ENCODE results near the gene ADARB2.
"Not testable (repeated sequence)": the region's sequence is repeated elsewhere in the genome, so short reads cannot be mapped to it uniquely, and the experiment has no call there.

Gene ADARB2

GRCh38 chr10:1399431-1400100 is 337.8 kb downstream of the ADARB2 start:
- H3K4me3 ChIP-seq (ENCODE audit: control insufficient read depth, low read depth, low read length), result no peak overlapping the region
- no peak for DNase-seq (ENCODE audit: low read depth)
- no peak for TF ChIP-seq CTCF (IDR thresholded peaks at IDR 0.05; ENCODE audit: control insufficient read depth, insufficient read depth, low read depth, low read length, missing control alignments)

DNA sequence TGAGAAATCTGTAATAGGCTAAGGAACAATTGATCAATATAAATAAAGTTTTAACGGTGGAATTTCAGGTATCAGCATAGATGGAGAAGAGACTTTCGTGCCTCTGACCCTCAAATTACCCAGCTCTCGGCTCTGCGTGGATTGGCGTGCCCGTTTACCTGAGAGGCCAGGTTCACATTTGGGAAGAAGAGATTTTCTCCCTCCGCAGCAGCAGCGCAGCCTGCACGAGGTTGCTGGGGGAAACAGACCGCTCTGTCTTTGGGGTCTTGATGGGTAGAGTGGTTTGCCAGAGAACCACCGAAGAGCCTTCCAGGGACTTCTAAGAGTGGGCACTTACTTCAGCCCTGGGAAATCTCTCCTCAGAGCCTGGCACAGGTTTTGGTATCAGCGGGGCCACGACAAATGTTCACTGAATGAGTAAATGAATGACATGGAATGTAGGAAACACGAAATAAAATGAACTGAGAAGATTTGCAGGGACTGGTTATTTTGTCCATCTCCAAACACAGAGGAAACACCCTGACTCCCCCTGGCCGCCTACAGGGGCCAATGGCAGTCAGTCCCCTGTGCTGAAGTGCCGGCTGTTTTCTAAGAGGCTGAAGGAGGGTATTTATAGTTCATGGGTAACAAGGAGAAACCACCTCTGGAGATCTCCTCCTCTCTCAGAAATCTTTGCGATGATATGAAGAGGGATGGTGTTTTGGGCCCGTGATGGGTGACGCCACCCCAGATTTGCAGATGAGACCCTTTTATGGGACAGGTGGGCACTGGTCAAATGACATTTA is 338.5 kb downstream of the ADARB2 start:
- H3K4me3 ChIP-seq (ENCODE audit: control insufficient read depth, low read depth, low read length), result no peak overlapping the region
- TF ChIP-seq CTCF (IDR thresholded peaks at IDR 0.05; ENCODE audit: control insufficient read depth, insufficient read depth, low read depth, low read length, missing control alignments), result no peak
- no peak for DNase-seq (ENCODE audit: low read depth)

DNA sequence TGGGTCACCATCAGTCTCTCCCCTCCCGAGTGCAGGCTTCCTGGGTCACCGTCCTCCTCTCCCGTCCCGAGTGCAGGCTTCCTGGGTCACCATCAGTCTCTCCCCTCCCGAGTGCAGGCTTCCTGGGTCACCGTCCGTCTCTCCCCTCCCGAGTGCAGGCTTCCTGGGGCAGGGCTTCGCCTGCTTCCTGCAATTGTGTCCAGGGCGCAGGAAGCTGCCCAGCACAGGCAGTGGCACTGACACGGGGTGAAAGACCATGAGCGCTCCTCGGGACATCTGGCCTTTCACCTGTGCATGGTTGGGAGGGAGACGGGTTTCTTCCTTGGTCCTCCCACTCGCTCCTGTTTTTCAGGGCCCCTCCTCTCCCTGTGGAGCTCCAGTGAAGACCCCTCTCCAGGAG is 339.2 kb downstream of the ADARB2 start:
- not testable (repeated sequence) for DNase-seq (ENCODE audit: low read depth); H3K4me3 ChIP-seq (ENCODE audit: control insufficient read depth, low read depth, low read length)

DNA sequence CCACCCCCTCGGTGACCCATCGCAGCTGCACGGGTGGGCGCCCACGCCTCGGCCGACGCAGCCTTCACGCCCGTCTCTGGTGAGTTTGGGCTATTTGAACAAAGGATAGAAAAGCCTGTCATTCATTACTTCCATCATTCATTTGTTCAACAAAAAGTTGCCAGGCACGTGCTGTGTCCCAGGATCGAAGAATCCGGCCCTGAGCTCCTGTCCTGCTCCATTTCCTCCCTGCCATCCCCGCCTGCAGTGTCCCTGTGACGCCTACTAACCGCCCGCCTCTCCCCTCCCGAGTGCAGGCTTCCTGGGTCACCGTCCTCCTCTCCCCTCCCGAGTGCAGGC is 341.1 kb downstream of the ADARB2 start:
- TF ChIP-seq CTCF (IDR thresholded peaks at IDR 0.05; ENCODE audit: control insufficient read depth, insufficient read depth, low read depth, low read length, missing control alignments), result no peak
- DNase-seq (ENCODE audit: low read depth), result no peak

DNA sequence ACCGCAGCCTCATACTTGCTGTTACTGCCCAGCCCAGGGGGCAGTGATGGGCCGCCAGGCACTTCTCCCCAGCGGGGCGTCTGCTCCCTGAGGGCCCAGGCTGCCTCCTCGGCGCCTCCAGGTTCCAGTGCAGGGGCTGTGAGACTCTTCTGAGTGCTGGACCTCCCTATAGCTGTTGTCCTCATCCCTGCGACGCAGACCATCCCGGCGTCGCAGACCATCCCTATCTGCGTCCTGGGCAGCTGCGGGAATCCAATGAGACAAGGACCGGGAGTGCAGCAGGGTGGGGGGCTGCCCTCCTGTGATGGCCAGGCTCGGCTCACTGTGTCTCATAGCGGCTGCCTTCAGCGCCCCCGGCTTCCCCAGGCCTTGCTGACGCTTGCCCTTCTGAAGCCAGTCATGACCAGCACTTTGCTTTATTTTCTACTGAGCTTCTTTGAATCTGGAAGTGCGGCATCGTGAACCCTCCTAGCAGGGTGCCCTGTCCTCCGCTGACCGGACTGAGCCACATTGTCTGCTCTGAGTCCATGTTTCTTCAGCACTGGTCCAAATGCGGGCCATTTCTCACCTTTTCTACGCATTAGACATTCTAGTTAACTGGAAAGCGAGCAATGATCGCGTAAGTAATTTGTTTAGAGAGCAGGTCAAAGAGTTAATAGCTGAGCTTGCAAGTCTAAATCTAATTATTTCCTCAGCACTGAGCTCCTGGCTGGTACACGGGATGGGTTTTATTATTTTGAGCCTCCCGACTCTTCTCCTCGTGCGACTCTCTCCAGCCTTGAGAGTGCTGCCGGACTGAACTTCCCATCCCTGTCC is 341.6 kb downstream of the ADARB2 start:
- TF ChIP-seq CTCF (IDR thresholded peaks at IDR 0.05; ENCODE audit: control insufficient read depth, insufficient read depth, low read depth, low read length, missing control alignments), result no peak
- H3K4me3 ChIP-seq (ENCODE audit: control insufficient read depth, low read depth, low read length), result no peak overlapping the region
- no peak for DNase-seq (ENCODE audit: low read depth)

More for the DNA sequence above, 341.1 kb downstream of the ADARB2 start:
- H3K4me3 ChIP-seq (ENCODE audit: control insufficient read depth, low read depth, low read length), result no peak overlapping the region

GRCh38 chr10:1395025-1395480 is 342.3 kb downstream of the ADARB2 start:
- no peak overlapping the region for H3K4me3 ChIP-seq (ENCODE audit: control insufficient read depth, low read depth, low read length)
- TF ChIP-seq CTCF (IDR thresholded peaks at IDR 0.05; ENCODE audit: control insufficient read depth, insufficient read depth, low read depth, low read length, missing control alignments), result no peak
- no peak for DNase-seq (ENCODE audit: low read depth)

Data from AG09309 (cell line).